Esophagus (tissue), 2 donors: Measurements from ENCODE around the gene C10orf90. TPM values are rescaled to one million over a fixed set of nuclear protein-coding genes. Genes with fewer than 3 reads are reported as not detected.

Experiments used
- H3K27ac ChIP-seq, 2 donors: one replicate each; pipeline ENCODE4 v1.5.1; 2013; ENCODE audit warnings: low read depth in 2 of 2, mild to moderate bottlenecking in 2 of 2, inconsistent platforms in 1 of 2, low read length in 1 of 2, moderate library complexity in 1 of 2
- H3K27me3 ChIP-seq, 2 donors: one replicate each; pipeline ENCODE4 v1.6.1; 2013; ENCODE audit warnings: low read length in 2 of 2, control low read depth in 1 of 2, mild to moderate bottlenecking in 1 of 2; ENCODE audit not compliant: insufficient read depth in 2 of 2, control insufficient read depth in 1 of 2
- H3K36me3 ChIP-seq, 2 donors: one replicate each; pipeline ENCODE4 v1.6.1; 2013; ENCODE audit warnings: low read length in 1 of 2; ENCODE audit not compliant: control insufficient read depth in 2 of 2, insufficient read depth in 2 of 2
- H3K4me1 ChIP-seq, 2 donors: one replicate each; pipeline ENCODE4 v1.6.1; 2013; ENCODE audit warnings: low read length in 1 of 2; ENCODE audit not compliant: control insufficient read depth in 2 of 2, insufficient read depth in 2 of 2
- H3K4me3 ChIP-seq, 2 donors: one replicate each; pipeline ENCODE4 v1.5.1; 2013; ENCODE audit warnings: low read length in 2 of 2, mild to moderate bottlenecking in 2 of 2, low read depth in 1 of 2, moderate library complexity in 1 of 2
- H3K9me3 ChIP-seq, 2 donors: one replicate each; pipeline ENCODE4 v1.6.1; 2013; ENCODE audit warnings: mild to moderate bottlenecking in 2 of 2, low read depth in 1 of 2, low read length in 1 of 2, moderate library complexity in 1 of 2; ENCODE audit not compliant: control insufficient read depth in 2 of 2, insufficient read depth in 1 of 2
- WGBS, 2 donors: extraction: QIAGEN DNeasy Blood & Tissue Kit; methylation state at CpG; one replicate each; pipeline ENCODE4 v1.1.7; 2013; 5-methylcytosine and 5-hydroxymethylcytosine counted together
- polyA plus RNA-seq, 2 donors: library from polyadenylated mRNA; stranded (reverse); fragments of 200-250 nt; gene quantifications; one replicate each; pipeline ENCODE4 v1.2.3, GENCODE V29; 2013
- donor health status: healthy with polysubstance abuse.
- donor health status: Bipolar disorder and iron deficiency.

Gene C10orf90
- polyA plus RNA-seq, 2 donors = 0.05 TPM; not detected in 1

GRCh38 chr10:126459032-126459831 lies 211.3 kb downstream of the C10orf90 start:
- H3K4me3 ChIP-seq = no peak overlapping the region
- H3K27ac ChIP-seq = no peak overlapping the region
- no peaks in the 10 kb centered on the region for H3K27me3 ChIP-seq
- H3K36me3 ChIP-seq = no peaks in the 10 kb centered on the region
- H3K9me3 ChIP-seq = no peaks in the 10 kb centered on the region
- peaks cover 0 to 6% of the 10 kb centered on the region in 2 donors for H3K4me1 ChIP-seq
- 77 to 78% methylated on average over 20 of the region's 20 CpGs for WGBS, 2 donors

DNA sequence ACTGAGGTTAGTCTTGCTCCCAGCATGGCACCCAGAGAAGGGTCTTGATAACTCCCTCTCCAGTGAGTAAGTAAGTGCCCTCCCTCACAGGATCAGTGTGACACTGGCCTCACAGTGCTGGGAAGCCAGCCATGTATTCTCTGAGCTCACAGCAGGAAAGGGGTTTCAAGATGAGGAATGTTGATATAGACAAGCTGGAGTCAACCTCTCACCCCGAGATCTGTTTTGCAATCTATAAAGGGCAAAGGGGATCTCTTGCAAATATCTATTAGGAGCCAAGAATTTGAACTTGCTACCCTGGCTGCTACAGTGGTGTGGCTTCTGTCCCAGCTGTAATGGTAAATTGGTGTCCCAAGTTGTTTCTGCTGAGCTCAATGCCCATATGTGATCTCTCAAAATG lies 212.0 kb downstream of the C10orf90 start:
- Histone ChIP-seq H3K4me1 (peaks cover 0 to 6% of the 10 kb centered on the region in 2 donors), H3K27me3 (no peaks in the 10 kb centered on the region), H3K9me3 (no peaks in the 10 kb centered on the region), H3K4me3 (no peak overlapping the region), H3K27ac (no peak overlapping the region), H3K36me3 (no peaks in the 10 kb centered on the region)
- 40 to 56% methylated on average over 1 of the region's 1 CpG for WGBS, 2 donors

GRCh38 chr10:126456632-126457031 lies 213.9 kb downstream of the C10orf90 start:
- Histone ChIP-seq H3K27ac (no peak overlapping the region), H3K9me3 (no peaks in the 10 kb centered on the region), H3K4me1 (peaks cover 0 to 6% of the 10 kb centered on the region in 2 donors), H3K27me3 (no peaks in the 10 kb centered on the region), H3K4me3 (no peak overlapping the region), H3K36me3 (no peaks in the 10 kb centered on the region)
- 88 to 91% methylated on average over 5 of the region's 5 CpGs for whole genome bisulfite sequencing, 2 donors

GRCh38 chr10:126455766-126456405 lies 214.6 kb downstream of the C10orf90 start:
- H3K9me3 ChIP-seq = no peaks in the 10 kb centered on the region
- peaks cover 0 to 6% of the 10 kb centered on the region in 2 donors for H3K4me1 ChIP-seq
- WGBS, 2 donors = 26 to 41% methylated on average over 11 of the region's 11 CpGs
- H3K36me3 ChIP-seq = no peaks in the 10 kb centered on the region
- no peaks in the 10 kb centered on the region for H3K27me3 ChIP-seq
- no peak overlapping the region for H3K4me3 ChIP-seq
- H3K27ac ChIP-seq = no peak overlapping the region

- no peaks in the 10 kb centered on the region for H3K36me3 ChIP-seq
- H3K4me1 ChIP-seq = peaks cover 0 to 3% of the 10 kb centered on the region in 2 donors
- no peaks in the 10 kb centered on the region for H3K27me3 ChIP-seq
- 84 to 86% methylated on average over 8 of the region's 8 CpGs for WGBS, 2 donors
- H3K9me3 ChIP-seq = no peaks in the 10 kb centered on the region
- no peak overlapping the region for H3K4me3 ChIP-seq
- no peak overlapping the region for H3K27ac ChIP-seq
Measured at GRCh38 chr10:126455036-126455765, 215.3 kb downstream of the C10orf90 start.

DNA sequence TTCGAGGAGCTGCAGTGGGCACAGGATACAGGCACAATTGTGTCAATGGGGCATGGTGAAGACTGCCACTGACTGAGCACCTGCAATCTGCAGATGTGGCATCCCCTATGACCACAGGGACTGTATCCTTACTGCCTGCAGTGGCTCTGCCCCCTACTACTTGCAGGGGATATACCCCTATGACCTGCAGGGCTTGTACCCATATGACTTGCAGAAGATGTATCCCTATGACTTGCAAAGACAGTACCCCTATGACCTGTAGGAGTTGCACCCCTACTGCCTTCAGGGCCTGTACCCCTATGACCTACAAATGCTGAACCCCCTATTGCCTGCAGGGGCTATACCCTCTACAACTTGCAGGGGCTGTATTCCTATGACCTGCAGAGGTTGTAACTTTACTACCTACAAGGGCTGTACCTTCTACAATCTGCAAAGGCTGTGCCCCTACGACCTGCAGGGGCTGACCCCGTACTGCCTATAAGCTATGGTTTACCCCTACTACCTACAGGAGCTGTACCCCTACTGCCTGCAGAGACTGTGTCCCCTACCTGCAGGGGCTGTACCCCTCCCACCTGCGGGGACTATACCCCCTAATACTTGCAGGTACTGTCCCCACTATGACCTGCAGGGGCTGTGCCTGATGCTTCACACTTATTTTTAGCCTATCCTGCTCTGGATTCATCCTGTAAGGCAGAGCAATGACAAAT lies 216.3 kb downstream of the C10orf90 start:
- H3K27me3 ChIP-seq = no peaks in the 10 kb centered on the region
- no peaks in the 10 kb centered on the region for H3K36me3 ChIP-seq
- H3K9me3 ChIP-seq = no peaks in the 10 kb centered on the region
- no peak overlapping the region for H3K27ac ChIP-seq
- H3K4me1 ChIP-seq = peaks cover 0 to 2% of the 10 kb centered on the region in 2 donors
- H3K4me3 ChIP-seq = no peak overlapping the region
- 88% methylated on average over 4 of the region's 4 CpGs for WGBS, 2 donors

DNA sequence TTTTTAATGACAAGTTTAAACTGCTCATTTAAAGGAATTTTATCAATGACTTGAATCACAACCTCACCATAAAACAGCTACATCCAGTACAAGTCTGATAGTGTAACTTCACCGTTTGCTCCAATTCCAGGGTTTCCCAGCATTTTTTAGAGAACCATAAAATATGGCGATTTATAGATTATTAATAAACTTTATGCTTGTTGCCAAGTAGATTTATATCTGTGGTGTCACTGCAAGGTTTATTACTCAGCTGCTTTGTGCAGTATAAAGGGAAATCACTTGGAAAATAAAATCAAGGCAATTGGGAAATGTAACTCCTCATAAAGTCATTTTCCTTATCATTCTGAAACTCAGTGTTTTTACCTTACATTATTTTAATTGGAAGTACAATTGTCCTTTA lies 218.2 kb downstream of the C10orf90 start:
- H3K4me1 ChIP-seq = peaks cover 0 to 2% of the 10 kb centered on the region in 2 donors
- no peak overlapping the region for H3K4me3 ChIP-seq
- no peaks in the 10 kb centered on the region for H3K27me3 ChIP-seq
- no peaks in the 10 kb centered on the region for H3K36me3 ChIP-seq
- no peaks in the 10 kb centered on the region for H3K9me3 ChIP-seq
- no peak overlapping the region for H3K27ac ChIP-seq
- WGBS, 2 donors = 74 to 83% methylated on average over 2 of the region's 2 CpGs

DNA sequence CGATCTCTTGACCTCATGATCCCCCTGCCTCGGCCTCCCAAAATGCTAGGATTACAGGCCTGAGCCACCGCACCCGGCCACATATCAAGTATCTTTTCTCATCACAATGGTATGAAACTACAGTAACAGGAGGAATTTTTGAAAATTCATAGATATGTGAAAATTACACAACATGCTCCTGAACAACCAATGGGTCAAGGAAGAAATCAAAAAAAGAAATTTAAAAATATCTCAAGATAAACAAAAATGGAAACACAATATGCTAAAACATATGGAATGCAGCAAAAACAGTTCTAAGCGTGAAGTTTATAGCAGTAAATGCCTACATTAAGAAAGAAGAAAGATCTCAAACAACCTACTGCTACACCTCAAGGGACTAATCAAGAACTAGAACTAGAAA lies 222.4 kb downstream of the C10orf90 start:
- Histone ChIP-seq H3K4me1 (no peaks in the 10 kb centered on the region), H3K27ac (no peak overlapping the region), H3K9me3 (no peaks in the 10 kb centered on the region), H3K4me3 (no peak overlapping the region), H3K36me3 (no peaks in the 10 kb centered on the region), H3K27me3 (no peaks in the 10 kb centered on the region)
- WGBS, 2 donors = 92 to 96% methylated on average over 5 of the region's 5 CpGs

- no peaks in the 10 kb centered on the region for H3K9me3 ChIP-seq
- H3K27me3 ChIP-seq = no peaks in the 10 kb centered on the region
- H3K27ac ChIP-seq = peak overlapping the region; percentile 2 to 59
- H3K36me3 ChIP-seq = no peaks in the 10 kb centered on the region
- no peaks in the 10 kb centered on the region for H3K4me1 ChIP-seq
- 60 to 72% methylated on average over 3 of the region's 3 CpGs for WGBS, 2 donors
- H3K4me3 ChIP-seq = no peak overlapping the region
Measured at GRCh38 chr10:126439942-126440341, 230.6 kb downstream of the C10orf90 start.
